Activated naive CD8-positive, alpha-beta T cell (primary cell): ENCODE results near the gene ZNF532.
"Not testable (repeated sequence)": the region's sequence is repeated elsewhere in the genome, so short reads cannot be mapped to it uniquely, and the experiment has no call there.

Experiments used
- H3K27ac Mint-ChIP-seq: one replicate; pipeline ENCODE4 v1.8.0; 2021; ENCODE audit warnings: mixed read lengths
- H3K27me3 Mint-ChIP-seq: one replicate; pipeline ENCODE4 v1.8.0; 2021; ENCODE audit warnings: mixed read lengths
- H3K36me3 Mint-ChIP-seq: one replicate; pipeline ENCODE4 v1.8.0; 2021; ENCODE audit warnings: mixed read lengths
- H3K4me1 Mint-ChIP-seq: one replicate; pipeline ENCODE4 v1.8.0; 2021; ENCODE audit warnings: low read depth, mixed read lengths
- H3K4me3 Mint-ChIP-seq: one replicate; pipeline ENCODE4 v1.8.0; 2021; ENCODE audit warnings: mild to moderate bottlenecking, mixed read lengths
- H3K9me3 Mint-ChIP-seq: one replicate; pipeline ENCODE4 v1.8.0; 2021; ENCODE audit warnings: low read depth, mixed read lengths

Gene ZNF532

DNA sequence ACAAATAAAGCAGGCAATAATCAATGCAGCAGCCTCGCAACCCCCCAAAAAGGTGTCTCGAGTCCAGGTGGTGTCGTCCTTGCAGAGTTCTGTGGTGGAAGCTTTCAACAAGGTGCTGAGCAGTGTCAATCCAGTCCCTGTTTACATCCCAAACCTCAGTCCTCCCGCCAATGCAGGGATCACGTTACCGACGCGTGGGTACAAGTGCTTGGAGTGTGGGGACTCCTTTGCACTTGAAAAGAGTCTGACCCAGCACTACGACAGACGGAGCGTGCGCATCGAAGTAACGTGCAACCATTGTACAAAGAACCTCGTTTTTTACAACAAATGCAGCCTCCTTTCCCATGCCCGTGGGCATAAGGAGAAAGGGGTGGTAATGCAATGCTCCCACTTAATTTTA is 55.3 kb downstream of the ZNF532 start:
- not testable (repeated sequence) for H3K36me3 Mint-ChIP-seq, H3K27ac Mint-ChIP-seq, H3K9me3 Mint-ChIP-seq, H3K4me3 Mint-ChIP-seq, H3K4me1 Mint-ChIP-seq
- peaks cover 11% of the 10 kb centered on the region for H3K27me3 Mint-ChIP-seq

DNA sequence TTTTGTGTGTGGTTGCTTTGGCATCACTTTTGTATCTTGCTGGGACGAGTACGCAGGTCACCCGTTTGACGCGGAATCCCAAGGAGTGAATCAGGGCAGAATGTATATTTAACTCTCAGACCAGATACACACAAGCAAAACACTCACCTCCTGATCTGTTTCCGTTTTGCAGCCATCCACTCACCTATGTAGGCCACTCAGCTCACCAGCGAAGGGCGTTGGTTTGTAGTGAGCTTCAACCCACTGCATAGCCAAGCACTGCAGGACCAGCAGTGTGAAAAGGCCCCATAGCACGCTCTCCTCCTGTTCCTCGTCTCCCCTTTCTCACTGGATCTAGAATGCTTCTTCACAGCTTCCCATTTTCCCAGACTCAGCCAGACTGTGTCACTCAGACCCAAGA is 58.3 kb downstream of the ZNF532 start:
- Mint-ChIP-seq H3K4me3 (no peak overlapping the region), H3K36me3 (no peaks in the 10 kb centered on the region), H3K9me3 (peaks cover 9% of the 10 kb centered on the region), H3K27me3 (peaks cover 16% of the 10 kb centered on the region), H3K27ac (no peak overlapping the region), H3K4me1 (no peaks in the 10 kb centered on the region)

DNA sequence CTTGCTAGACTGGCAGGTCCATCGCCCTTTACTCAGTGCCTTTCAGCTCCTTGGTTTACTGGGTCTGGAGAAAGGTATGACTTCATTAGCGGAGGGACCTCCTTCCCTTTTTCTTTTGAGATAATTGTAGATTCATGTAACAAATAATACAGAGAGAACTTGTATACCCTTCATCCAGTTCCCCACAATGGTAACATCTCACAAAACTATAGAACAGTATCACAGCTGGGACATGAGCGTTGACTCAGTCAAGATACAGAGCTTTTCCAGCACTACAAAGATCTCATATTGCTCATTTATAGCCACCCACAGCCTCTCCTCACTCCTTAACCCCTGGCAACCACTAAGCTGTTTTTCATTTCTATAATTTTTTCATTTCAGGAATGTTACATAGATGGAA is 59.8 kb downstream of the ZNF532 start:
- peaks cover 9% of the 10 kb centered on the region for H3K9me3 Mint-ChIP-seq
- H3K4me1 Mint-ChIP-seq, result no peaks in the 10 kb centered on the region
- peaks cover 23% of the 10 kb centered on the region for H3K27me3 Mint-ChIP-seq
- no peaks in the 10 kb centered on the region for H3K36me3 Mint-ChIP-seq
- H3K4me3 Mint-ChIP-seq, result no peak overlapping the region
- no peak overlapping the region for H3K27ac Mint-ChIP-seq

DNA sequence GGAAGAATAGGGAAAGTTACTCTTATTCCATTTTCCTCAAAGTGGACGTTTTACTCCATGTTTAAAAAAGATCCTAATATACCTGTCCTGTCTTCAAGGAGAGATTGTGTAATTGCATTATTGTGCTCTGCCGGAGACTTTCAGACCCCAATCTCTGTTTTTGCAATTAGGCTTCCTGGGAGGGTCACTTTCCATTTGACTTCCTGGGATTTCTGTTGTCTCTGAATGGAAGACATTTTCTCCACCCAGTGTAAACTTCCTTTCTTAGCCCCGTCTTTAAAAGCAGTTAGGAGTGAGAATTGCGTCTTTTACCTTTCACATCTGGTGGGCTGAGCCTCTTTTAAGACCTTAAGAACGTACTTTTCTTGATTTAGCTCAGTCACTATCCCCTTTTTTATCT is 63.0 kb downstream of the ZNF532 start:
- peaks cover 9% of the 10 kb centered on the region for H3K9me3 Mint-ChIP-seq
- H3K4me1 Mint-ChIP-seq, result no peaks in the 10 kb centered on the region
- peaks cover 26% of the 10 kb centered on the region for H3K27me3 Mint-ChIP-seq
- no peak overlapping the region for H3K27ac Mint-ChIP-seq
- no peak overlapping the region for H3K4me3 Mint-ChIP-seq
- H3K36me3 Mint-ChIP-seq, result no peaks in the 10 kb centered on the region

DNA sequence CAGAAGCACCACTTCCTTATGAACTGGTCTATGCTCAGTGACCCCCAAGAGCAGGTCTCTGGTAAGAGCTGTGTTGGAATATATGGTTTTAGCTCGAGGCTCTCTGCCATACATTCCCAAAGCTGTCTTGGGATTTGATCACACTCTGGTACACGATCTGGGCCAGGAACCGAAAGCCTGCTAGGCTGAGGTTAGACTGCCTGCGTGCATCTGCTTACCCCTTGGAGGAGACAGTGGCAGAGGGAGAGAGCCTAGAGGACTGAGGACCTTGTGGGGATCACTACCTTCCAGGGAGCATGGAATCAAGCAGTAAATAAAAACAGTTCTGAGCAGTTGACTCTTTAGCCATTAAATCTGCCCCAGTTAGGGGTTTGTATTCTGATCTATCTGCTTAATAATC is 63.7 kb downstream of the ZNF532 start:
- Mint-ChIP-seq H3K4me3 (no peak overlapping the region), H3K9me3 (peaks cover 9% of the 10 kb centered on the region), H3K27me3 (peaks cover 28% of the 10 kb centered on the region), H3K27ac (no peak overlapping the region), H3K4me1 (no peaks in the 10 kb centered on the region), H3K36me3 (no peaks in the 10 kb centered on the region)

DNA sequence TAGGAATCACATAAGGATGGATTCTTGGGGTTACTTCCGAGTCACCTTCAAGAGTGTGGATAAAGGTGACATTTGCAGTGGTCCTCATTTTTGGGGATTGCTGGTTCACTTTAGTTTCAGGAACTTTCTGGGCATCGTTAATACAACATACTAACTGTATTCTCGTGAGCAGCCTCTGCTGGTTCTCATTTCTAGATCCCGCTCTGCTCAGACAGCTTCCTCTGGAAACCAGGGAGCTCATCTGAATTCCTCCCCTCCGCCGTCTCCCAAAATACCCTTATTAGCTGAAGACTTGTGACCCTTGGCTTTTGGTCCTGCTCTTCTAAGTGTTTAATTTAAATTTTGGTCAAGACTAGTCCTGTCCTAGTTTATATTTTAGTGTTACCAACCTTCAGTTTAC is 64.5 kb downstream of the ZNF532 start:
- no peaks in the 10 kb centered on the region for H3K36me3 Mint-ChIP-seq
- H3K27me3 Mint-ChIP-seq, result peaks cover 30% of the 10 kb centered on the region
- no peak overlapping the region for H3K27ac Mint-ChIP-seq
- H3K9me3 Mint-ChIP-seq, result peaks cover 9% of the 10 kb centered on the region
- H3K4me1 Mint-ChIP-seq, result no peaks in the 10 kb centered on the region
- no peak overlapping the region for H3K4me3 Mint-ChIP-seq

DNA sequence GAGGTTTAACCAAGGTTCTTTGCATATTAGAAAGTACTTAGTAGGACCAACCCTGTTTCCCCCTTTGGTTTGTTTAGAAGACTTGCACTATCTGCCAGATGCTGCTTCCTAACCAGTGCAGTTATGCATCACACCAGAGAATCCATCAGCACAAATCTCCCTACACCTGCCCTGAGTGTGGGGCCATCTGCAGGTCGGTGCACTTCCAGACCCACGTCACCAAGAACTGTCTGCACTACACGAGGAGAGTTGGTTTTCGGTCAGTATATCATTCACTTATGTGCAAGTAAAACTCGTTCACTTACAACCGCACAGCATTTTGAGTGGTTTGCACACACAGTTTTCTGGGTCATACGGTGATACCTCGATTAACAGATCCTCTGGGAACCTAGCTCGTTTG is 69.7 kb downstream of the ZNF532 start:
- H3K4me3 Mint-ChIP-seq, result no peak overlapping the region
- H3K4me1 Mint-ChIP-seq, result no peaks in the 10 kb centered on the region
- H3K27ac Mint-ChIP-seq, result no peak overlapping the region
- H3K36me3 Mint-ChIP-seq, result no peaks in the 10 kb centered on the region
- peaks cover 3% of the 10 kb centered on the region for H3K9me3 Mint-ChIP-seq
- peaks cover 22% of the 10 kb centered on the region for H3K27me3 Mint-ChIP-seq

DNA sequence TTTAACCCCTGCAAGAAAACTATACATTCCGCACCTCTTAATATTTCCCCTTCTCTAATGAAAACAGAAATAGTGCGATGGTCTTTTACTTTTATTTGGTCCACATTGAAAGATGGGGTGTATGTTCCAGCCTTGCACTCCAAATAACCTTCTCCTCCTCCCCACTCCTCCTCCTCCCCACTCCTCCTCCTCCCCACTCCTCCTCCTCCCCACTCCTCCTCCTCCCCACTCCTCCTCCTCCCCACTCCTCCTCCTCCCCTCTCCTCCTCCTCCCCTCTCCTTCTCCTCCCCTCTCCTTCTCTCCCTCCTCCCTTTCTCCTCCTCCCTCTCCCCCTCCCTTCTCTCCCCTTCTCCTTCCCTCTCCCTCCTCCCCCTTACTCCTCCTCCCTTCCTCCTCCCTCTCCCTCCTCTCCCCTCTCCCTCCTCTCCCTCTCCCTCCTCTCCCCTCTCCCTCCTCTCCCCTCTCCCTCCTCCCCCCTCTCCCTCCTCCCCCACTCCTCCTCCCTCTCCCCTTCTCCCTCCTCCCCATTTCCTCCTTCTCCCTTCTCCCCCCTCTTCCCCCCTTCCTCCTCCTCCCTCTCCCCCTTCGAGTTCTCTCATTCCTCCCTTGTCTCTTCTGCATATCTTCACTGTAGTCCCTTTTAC is 70.4 kb downstream of the ZNF532 start:
- Mint-ChIP-seq H3K27me3 (peaks cover 19% of the 10 kb centered on the region), H3K4me1 (no peaks in the 10 kb centered on the region), H3K9me3 (peaks cover 3% of the 10 kb centered on the region), H3K4me3 (no peak overlapping the region), H3K36me3 (no peaks in the 10 kb centered on the region), H3K27ac (no peak overlapping the region)

DNA sequence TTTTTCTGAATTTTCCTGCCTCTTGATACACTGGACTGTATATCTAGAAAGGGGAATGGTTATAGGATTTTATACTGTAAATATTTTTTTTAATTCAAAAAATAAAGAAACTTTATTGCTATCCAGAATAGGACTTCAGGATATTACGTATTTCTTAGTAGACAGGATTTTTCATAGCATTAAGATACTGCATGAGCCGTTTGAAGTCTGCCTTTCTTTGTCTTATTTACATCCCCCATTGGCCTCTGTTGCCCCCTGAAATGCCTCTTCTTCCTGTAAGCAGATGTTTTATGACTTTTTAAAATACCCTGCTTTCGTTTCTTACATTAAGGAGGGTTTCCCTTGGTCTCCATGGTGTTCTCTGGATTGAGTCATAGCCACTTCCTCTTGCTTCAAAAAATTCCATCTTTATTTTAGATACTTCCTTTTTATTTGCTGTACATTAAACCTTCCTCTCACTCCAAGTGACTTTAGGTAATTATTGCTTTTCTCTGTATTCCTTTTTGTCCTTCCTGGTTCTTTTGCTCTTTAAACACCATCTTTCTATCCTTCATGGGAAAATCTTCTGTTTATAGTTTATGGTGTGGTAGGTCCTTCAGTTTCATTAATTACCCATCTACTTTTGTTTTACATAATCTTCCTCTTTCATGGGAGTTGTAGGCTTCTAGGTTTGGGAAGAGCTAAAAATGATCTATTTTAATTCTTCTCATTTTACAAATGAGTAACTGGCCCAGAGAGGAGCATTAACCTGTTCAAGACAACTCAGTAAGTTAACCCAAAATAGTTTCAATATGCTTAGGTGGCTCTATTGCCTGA is 72.6 kb downstream of the ZNF532 start:
- Mint-ChIP-seq H3K36me3 (no peaks in the 10 kb centered on the region), H3K27ac (no peak overlapping the region), H3K9me3 (peaks cover 3% of the 10 kb centered on the region), H3K4me3 (no peak overlapping the region), H3K4me1 (no peaks in the 10 kb centered on the region), H3K27me3 (peaks cover 18% of the 10 kb centered on the region)

DNA sequence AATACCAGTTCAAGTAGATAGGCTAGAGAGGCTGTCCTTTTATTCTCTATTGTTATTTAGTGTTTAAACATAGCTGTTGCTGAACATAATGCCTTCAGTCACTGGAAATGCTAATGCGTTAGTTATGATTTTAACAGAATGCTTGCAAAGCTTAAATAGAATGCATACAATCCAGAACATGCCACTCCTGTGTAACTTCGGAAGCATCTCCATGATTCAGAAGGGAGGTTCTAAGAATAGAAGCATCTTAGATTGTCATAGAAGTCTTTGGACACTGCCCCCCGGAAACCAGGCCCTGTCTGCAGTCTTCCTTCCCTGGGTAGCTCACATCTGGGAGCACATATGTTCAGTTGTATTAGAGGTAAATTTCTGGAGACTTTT is 73.2 kb downstream of the ZNF532 start:
- Mint-ChIP-seq H3K4me3 (no peak overlapping the region), H3K27ac (no peak overlapping the region), H3K9me3 (peaks cover 3% of the 10 kb centered on the region), H3K27me3 (peaks cover 17% of the 10 kb centered on the region), H3K36me3 (no peaks in the 10 kb centered on the region), H3K4me1 (no peaks in the 10 kb centered on the region)

GRCh38 chr18:58941426-58942099 is 76.9 kb downstream of the ZNF532 start:
- Mint-ChIP-seq H3K9me3 (no peaks in the 10 kb centered on the region), H3K4me1 (no peaks in the 10 kb centered on the region), H3K4me3 (no peak overlapping the region), H3K27ac (no peak overlapping the region), H3K36me3 (no peaks in the 10 kb centered on the region), H3K27me3 (peaks cover 16% of the 10 kb centered on the region)

DNA sequence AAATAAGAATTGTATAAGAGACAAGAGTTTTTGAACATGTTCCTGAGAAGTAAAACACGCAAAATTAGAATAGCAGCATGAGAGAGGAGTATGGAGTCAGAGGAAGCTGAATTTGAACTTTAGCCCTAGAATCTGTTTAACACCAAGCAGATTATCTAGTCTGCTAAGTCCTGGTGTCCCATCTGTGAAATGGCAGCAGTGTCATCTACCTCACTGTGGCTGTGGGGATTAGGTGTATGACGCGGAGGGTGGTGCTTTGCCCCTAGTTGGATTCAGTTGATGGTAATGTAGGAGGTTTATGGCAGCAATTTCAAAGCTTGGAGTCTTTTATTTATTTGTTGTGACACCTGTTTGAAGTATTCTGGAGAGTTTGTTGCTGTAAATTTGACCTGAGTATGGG is 79.2 kb downstream of the ZNF532 start:
- Mint-ChIP-seq H3K27me3 (peaks cover 8% of the 10 kb centered on the region), H3K4me1 (no peaks in the 10 kb centered on the region), H3K9me3 (no peaks in the 10 kb centered on the region), H3K27ac (no peak overlapping the region), H3K4me3 (no peak overlapping the region), H3K36me3 (no peaks in the 10 kb centered on the region)

DNA sequence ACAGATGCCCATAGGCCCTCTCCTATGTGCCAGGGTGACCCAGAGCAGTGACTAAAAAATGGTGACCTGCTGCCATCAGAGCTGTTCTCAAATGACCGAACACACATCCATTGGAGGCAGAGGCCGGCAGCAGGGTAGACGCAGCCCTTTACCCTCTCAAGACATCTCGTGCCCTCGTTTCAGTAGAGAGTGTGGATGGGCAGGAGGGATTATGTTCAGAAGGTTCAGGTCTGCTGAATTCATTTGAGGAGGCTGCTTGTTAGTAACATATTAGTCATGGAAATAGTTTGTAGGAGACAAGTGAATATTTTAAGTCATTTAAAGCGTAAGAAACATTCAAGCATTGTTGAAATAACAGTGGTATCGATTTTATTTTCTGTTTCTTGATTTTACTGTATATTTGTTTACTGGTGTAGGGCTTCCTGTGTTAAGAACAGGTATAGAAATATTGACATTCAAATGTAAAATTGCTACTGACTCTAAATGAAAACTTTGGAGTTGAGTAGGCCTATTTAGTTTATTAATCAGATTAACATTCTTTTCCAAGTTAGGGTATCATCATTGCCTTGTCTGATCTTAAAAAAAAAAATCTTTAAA is 82.6 kb downstream of the ZNF532 start:
- Mint-ChIP-seq H3K4me1 (no peaks in the 10 kb centered on the region), H3K4me3 (no peak overlapping the region), H3K9me3 (no peaks in the 10 kb centered on the region), H3K27me3 (peaks cover 5% of the 10 kb centered on the region), H3K27ac (no peak overlapping the region), H3K36me3 (no peaks in the 10 kb centered on the region)

DNA sequence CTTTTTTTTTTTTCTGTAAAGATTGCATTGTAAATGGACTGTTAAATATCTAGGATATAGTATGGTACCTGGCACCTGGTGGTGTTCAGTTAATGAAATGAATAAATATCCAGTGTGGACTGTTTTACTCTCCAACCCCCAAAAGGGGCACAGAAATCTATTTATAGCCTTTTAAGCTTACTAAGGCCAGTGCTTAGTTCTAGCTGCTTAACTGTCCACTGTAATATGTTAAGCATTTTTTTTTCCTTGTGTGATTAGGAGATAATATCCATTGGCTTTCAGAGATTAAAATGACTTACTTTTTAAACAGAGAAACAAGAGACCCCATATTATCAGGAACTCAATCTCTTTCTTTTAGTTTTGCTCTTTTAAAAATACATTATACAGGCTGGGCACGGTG is 84.4 kb downstream of the ZNF532 start:
- no peak overlapping the region for H3K27ac Mint-ChIP-seq
- H3K27me3 Mint-ChIP-seq, result peaks cover 2% of the 10 kb centered on the region
- no peak overlapping the region for H3K4me3 Mint-ChIP-seq
- no peaks in the 10 kb centered on the region for H3K36me3 Mint-ChIP-seq
- H3K4me1 Mint-ChIP-seq, result no peaks in the 10 kb centered on the region
- H3K9me3 Mint-ChIP-seq, result no peaks in the 10 kb centered on the region

GRCh38 chr18:58951986-58952702 is 87.5 kb downstream of the ZNF532 start:
- H3K36me3 Mint-ChIP-seq, result no peaks in the 10 kb centered on the region
- H3K9me3 Mint-ChIP-seq, result no peaks in the 10 kb centered on the region
- H3K4me3 Mint-ChIP-seq, result no peak overlapping the region
- H3K27ac Mint-ChIP-seq, result peak overlapping the region; percentile 5
- H3K4me1 Mint-ChIP-seq, result no peaks in the 10 kb centered on the region
- peaks cover 4% of the 10 kb centered on the region for H3K27me3 Mint-ChIP-seq
